Frontal cortex (tissue), 4 donors: Measurements from ENCODE around the gene MSX2. TPM values are rescaled to one million over a fixed set of nuclear protein-coding genes. Genes with fewer than 3 reads are reported as not detected.

ENCODE experiments used
- DNase-seq, 2 donors: peaks; one replicate each; pipeline ENCODE4 v3.0.0; 2012; ENCODE audit warnings: low spot score in 2 of 2
- FAIRE-seq: peaks from 2 replicates; lab custom pipeline; 2012; peaks lifted over from hg19 to GRCh38; lab: Jason Lieb, UNC
- total RNA-seq: library from RNA; depleted of rRNA; stranded (reverse); fragments of >200 nt; gene quantifications from one replicate; pipeline ENCODE4 v1.2.3, GENCODE V29; 2014
- donor health status: control.
- donor health status: control.
- donor health status: control.

MSX2 gene
- 0.41 TPM for total RNA-seq

DNA sequence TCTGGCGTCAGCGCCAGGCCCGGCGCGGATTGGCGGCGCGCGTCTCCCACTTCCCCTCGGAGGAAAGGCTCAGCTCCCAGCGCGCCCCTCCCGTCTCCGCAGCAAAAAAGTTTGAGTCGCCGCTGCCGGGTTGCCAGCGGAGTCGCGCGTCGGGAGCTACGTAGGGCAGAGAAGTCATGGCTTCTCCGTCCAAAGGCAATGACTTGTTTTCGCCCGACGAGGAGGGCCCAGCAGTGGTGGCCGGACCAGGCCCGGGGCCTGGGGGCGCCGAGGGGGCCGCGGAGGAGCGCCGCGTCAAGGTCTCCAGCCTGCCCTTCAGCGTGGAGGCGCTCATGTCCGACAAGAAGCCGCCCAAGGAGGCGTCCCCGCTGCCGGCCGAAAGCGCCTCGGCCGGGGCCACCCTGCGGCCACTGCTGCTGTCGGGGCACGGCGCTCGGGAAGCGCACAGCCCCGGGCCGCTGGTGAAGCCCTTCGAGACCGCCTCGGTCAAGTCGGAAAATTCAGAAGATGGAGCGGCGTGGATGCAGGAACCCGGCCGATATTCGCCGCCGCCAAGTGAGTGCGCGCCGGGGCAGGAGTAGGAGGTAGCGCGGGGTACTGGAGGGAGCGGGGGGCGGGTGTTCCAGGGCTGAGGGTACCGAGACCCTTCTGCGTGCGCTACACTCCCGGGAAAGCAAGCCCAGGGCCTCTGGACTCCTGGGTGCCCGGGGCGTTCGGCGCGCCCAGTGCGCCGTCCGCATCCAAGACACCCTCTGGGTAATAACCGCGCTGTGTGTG lies at the start of gene MSX2:
Gene MSX2 (plus strand): TSS at position 99 of the 777 bp plus-strand sequence. CDS start 78 bp downstream, at position 177.
- FAIRE-seq (no peak), DNase-seq (peak; percentile 87 to 93)

DNA sequence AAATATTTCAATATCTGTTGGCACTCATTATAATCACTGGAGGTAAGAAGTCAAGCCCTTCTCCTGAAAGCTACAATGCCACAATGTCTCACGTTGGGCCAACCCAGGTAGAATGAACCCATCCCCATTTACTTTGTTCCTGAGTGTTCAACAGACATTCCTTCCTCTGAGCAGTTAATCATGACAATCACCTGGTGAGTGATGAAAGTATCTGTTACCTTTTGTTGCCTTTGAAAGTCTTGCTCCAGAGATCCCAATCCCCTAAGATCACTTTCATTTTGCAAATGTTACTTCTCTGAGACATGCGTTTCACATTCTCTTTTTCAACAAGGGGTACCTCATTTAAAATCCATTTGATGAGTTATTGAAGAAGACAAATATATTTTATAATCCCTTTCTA lies 49.3 kb upstream of the MSX2 start:
- DNase-seq (no peak), FAIRE-seq (no peak)

GRCh38 chr5:174675916-174676315 lies 48.5 kb upstream of the MSX2 start:
- DNase-seq (no peak), FAIRE-seq (no peak)

DNA sequence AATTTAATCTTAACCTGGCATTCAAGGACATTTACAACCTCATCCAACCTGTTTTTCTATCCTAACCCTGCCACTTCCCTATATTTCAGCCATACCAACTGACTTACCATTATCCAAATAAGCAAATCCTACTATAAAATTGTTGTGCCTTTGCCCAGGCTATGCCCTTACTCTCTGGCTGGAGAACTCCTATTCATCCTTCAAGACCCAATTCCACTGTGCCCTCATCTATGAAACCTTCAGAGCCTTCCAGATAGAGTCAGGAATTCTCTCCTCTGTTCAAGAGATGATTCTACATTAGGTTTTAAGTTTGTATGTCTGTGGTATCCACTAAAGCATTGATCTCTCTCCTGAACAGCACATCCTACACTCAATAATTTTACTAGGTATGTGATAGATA lies 46.3 kb upstream of the MSX2 start:
- no peak for FAIRE-seq
- DNase-seq, result no peak

DNA sequence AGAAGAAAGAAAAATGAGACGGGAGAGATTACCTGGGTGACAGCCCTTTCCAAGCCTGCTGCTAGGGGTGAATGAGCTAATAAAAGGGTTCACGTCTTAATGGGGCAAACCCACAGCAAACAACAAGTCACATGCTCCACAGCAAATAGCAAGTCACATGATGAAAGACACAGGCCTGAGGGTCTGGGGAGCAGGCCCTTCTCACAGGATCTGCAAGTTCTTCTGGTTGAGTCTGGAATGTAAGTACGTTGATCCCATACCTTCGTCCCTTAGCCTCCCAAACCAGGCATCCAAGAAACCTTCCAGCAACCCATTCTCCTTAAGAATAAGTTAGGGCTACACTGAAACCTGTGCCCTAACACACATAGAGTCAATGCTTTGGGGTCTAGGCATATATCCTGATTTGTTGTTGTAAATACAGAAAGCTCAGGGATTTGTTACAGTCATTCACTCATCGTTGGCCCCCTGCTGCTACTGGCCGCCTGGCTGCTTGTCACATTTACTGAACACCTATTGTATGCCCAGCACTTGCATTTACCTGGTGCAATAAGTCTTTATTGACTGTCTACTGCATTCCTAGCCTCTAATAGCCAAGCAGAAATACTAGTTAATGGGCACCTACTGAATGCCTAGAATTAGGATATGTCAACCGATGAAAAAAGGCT lies 43.3 kb upstream of the MSX2 start:
- no peak for DNase-seq
- no peak for FAIRE-seq

DNA sequence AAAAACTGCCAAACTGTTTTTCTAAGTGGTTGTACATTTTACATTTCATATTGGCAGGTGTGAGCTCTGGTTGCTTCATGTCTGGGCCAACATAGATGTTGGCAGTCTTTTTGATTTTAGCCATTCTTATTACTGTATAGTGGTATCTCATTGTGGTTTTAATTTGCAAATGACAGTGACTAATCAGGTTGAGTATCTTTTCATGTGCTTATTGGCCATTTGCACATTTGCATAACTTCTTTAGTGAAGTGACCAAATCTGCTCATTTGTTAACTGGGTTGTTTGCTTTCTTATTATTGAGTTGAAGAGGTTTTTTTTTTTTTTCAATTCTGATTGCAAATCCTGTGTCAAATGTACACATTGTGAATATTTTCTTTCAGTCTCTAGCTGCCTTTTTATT lies 36.9 kb upstream of the MSX2 start:
- FAIRE-seq, result no peak
- DNase-seq, result no peak

GRCh38 chr5:174688441-174689354 lies 35.7 kb upstream of the MSX2 start:
- no peak for FAIRE-seq
- DNase-seq, result no peak

GRCh38 chr5:174690271-174690670 lies 34.1 kb upstream of the MSX2 start:
- DNase-seq, result no peak
- no peak for FAIRE-seq

GRCh38 chr5:174692381-174692780 lies 32.0 kb upstream of the MSX2 start:
- FAIRE-seq (no peak), DNase-seq (no peak)

- FAIRE-seq, result no peak
- DNase-seq, result no peak
Observed at GRCh38 chr5:174692982-174693422, 31.4 kb upstream of the MSX2 start.

DNA sequence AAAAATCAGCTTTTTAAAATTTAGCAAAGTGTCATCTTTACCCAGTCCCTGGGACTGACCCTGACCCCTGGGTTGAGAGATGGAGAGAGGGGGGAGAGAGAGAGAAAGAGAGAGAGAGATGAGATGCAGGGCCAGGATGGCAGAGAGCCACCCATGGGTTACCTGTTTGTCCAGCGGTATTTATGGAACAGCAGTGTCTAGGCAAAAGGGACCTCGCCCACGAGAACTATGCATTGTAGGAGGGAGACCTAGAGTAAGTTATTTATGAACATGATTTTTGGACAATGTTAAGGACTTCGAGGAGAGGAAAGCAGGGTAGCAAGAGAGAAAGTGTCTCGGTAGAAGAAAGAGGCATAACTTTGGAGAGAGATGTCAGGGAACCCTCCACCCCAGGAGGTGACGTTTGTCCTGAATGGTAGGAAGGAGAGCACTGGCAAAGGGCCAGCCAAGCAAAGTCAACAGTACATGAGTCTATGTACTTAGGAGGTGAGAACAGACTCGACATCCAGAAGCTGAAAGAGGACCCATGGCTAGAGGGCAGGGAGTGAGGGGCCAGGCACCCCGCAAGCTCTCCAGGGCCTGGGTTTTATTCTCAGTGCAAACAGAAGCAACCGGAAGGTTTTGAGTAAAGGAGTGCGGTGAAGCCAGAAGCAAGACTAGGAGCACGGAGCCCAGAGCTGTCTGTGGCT lies 30.5 kb upstream of the MSX2 start:
- no peak for FAIRE-seq
- DNase-seq, result no peak

DNA sequence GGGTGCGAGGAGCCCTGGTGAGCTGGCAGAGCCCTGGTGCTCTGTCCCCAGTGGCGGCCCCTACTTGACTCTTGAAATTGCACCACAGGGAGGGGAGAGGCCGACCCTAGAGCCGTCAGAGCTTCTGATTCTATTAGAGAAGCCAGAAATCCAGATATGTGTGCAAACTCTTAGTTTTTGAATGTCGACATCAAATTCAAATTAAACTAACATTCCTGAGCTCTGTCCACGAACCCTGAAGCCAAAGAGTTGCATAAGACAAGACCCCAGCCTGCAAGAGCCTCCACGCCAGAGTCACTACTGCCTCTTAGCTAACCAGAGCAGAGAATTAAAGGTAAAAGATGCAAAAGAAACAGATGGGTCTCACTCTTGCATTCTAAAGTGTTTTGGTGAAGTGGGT lies 29.8 kb upstream of the MSX2 start:
- DNase-seq (no peak), FAIRE-seq (no peak)

DNA sequence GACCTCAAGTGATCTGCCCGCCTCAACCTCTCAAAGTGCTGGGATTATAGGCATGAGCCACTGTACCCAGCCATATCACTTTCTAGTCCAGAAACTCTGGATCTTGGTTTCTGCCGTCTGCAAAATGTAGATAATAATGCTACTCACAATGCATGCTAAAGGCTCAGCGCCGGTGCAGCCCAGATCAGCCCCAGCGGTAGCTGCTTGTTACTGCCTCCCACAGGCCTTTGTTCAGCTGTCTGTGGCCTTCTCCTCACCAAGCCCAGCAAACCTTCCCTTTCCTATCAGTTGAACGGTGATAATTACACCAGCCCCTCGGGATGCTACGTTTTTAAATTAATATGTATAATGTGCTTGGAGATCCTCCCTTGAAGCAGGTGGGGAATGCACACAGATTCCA lies 26.2 kb upstream of the MSX2 start:
- FAIRE-seq (no peak), DNase-seq (no peak)

- FAIRE-seq (no peak), DNase-seq (no peak)
Observed at GRCh38 chr5:174699131-174699530, 25.3 kb upstream of the MSX2 start.

DNA sequence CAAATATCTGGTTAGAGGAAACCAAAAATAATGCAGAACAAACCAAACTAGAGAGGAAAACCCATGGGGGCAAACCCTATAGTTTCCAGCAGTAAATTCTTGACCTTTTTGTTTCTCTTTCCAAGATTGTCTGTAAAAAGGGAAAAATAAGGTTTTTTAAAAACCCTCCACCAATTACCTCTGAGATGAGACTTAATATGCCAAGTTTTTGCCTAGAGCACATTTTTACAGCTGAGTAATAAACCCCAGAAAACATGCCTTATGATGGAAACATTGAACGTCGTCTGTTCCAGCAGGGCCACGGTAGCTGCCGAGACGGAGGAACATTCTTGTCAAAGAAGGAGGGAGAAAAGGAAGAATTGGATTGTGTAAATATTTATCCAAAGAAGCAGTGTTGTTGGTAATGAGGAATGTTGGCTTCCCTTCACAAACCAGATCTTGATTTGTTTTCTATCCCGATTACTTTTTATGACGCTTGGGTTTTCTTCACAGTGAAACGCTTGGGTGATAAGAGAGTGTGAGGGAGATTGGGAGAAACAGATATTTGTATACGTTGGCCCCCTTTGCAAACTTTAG lies 17.3 kb upstream of the MSX2 start:
- DNase-seq (no peak), FAIRE-seq (no peak)

- DNase-seq (no peak), FAIRE-seq (no peak)
Observed at GRCh38 chr5:174707671-174708070, 16.7 kb upstream of the MSX2 start.

- FAIRE-seq, result no peak
- DNase-seq, result no peak
Observed at GRCh38 chr5:174708476-174709207, 15.7 kb upstream of the MSX2 start.

- no peak for FAIRE-seq
- DNase-seq, result no peak
Observed at GRCh38 chr5:174714751-174715150, 9.6 kb upstream of the MSX2 start.

DNA sequence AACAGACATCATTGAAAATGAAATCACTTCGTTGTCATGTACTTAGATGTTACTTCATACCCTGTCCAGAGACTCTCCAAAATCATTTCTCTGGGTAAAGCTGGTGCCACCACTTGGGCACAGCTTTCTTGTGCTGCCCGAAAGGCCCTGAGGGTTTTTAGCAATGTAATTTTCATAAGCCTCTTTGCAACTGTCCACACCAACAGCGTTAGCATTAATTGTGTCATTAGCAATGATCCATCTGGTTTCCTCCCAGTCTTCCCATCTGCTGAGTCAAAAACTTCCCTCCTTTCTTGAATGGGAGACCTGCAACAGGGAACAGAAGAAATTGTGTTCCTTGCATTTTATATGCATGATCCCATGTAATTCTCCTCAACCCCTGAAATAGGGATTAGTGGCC lies 8.6 kb upstream of the MSX2 start:
- DNase-seq (no peak), FAIRE-seq (no peak)
